ENCODE measurements around the gene TGFBR2.

Gene TGFBR2

GRCh38 chr3:30670292-30670691 lies 63.9 kb downstream of the TGFBR2 start:
- TF ChIP-seq, protein P1, sequence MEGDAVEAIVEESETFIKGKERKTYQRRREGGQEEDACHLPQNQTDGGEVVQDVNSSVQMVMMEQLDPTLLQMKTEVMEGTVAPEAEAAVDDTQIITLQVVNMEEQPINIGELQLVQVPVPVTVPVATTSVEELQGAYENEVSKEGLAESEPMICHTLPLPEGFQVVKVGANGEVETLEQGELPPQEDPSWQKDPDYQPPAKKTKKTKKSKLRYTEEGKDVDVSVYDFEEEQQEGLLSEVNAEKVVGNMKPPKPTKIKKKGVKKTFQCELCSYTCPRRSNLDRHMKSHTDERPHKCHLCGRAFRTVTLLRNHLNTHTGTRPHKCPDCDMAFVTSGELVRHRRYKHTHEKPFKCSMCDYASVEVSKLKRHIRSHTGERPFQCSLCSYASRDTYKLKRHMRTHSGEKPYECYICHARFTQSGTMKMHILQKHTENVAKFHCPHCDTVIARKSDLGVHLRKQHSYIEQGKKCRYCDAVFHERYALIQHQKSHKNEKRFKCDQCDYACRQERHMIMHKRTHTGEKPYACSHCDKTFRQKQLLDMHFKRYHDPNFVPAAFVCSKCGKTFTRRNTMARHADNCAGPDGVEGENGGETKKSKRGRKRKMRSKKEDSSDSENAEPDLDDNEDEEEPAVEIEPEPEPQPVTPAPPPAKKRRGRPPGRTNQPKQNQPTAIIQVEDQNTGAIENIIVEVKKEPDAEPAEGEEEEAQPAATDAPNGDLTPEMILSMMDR (IDR thresholded peaks at IDR 0.05; ENCODE audit: borderline replicate concordance, control extremely low read depth, extremely low read depth, insufficient read depth, missing control alignments) = no peak
- in situ Hi-C loops (cut with MboI; ENCODE audit: low sequenced_read_pairs, unreplicated experiment) = no loop called here
- no peak for DNase-seq (ENCODE audit: low spot score)

- in situ Hi-C loops (cut with MboI; ENCODE audit: low sequenced_read_pairs, unreplicated experiment) = no loop called here
- TF ChIP-seq, protein P1 (IDR thresholded peaks at IDR 0.05; ENCODE audit: borderline replicate concordance, control extremely low read depth, extremely low read depth, insufficient read depth, missing control alignments) = no peak
- DNase-seq (ENCODE audit: low spot score) = no peak
These were observed 65.3 kb downstream of the TGFBR2 start for GRCh38 chr3:30671527-30672286.

DNA sequence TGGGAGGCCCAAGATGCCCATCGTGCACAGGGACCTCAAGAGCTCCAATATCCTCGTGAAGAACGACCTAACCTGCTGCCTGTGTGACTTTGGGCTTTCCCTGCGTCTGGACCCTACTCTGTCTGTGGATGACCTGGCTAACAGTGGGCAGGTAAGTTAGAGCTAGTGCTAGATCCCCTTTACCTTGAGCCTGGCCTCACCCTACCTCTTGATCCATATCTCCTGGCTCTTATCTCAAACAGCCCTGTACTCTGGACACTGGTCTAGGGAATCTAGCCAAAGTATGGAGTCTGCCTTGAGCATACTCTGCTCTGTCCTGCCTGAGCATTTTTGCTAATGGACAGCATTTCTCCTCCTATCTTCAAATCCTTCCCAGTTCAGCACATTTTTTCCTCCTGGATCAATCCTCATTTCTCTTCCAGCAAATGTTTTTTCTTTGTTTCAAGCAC lies 65.9 kb downstream of the TGFBR2 start:
- in situ Hi-C loops (cut with MboI; ENCODE audit: low sequenced_read_pairs, unreplicated experiment) = no loop called here
- no peak for DNase-seq (ENCODE audit: low spot score)
- TF ChIP-seq, protein P1 (IDR thresholded peaks at IDR 0.05; ENCODE audit: borderline replicate concordance, control extremely low read depth, extremely low read depth, insufficient read depth, missing control alignments) = no peak

- DNase-seq (ENCODE audit: low spot score) = no peak
- TF ChIP-seq, protein P1 (IDR thresholded peaks at IDR 0.05; ENCODE audit: borderline replicate concordance, control extremely low read depth, extremely low read depth, insufficient read depth, missing control alignments) = no peak
- in situ Hi-C loops (cut with MboI; ENCODE audit: low sequenced_read_pairs, unreplicated experiment) = no loop called here
These were observed 66.6 kb downstream of the TGFBR2 start for GRCh38 chr3:30672959-30673358.

DNA sequence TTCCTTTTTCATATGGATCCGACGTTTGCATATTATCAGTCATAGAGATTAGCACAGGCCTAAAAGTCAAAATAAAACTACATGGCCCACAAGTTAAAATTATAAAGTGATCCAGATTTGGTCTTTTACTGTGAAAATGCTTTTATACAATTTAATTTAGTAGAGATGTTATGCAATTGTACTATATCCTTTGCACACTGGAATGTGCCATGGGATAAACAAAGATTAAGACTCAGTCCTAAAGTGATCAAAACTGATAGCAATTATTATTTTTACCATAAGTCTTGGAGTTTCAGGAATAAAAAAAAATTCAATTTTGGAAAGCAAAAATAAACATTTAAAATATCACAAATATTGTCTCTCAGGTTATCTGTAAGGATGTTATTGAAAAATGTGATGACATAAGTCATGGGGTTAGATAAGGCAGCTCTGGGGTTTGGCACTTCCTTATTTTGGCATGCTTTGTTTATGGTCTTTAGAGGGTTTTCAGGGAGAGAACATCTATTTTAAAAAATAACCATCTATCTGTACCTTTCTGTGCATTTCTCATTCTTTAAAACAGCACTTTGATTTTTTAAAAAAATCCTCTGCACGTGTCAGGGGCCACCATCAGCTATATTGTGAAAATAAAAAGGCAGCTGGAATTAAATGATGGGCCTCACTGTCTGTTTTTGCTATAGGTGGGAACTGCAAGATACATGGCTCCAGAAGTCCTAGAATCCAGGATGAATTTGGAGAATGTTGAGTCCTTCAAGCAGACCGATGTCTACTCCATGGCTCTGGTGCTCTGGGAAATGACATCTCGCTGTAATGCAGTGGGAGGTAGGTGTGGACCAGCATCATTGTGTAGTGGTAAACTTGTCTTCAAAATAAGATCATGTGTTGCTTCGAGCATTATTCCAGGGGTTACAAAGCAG lies 67.3 kb downstream of the TGFBR2 start:
- in situ Hi-C loops (cut with MboI; ENCODE audit: low sequenced_read_pairs, unreplicated experiment) = no loop called here
- TF ChIP-seq, protein P1 (IDR thresholded peaks at IDR 0.05; ENCODE audit: borderline replicate concordance, control extremely low read depth, extremely low read depth, insufficient read depth, missing control alignments) = no peak
- DNase-seq (ENCODE audit: low spot score) = no peak

DNA sequence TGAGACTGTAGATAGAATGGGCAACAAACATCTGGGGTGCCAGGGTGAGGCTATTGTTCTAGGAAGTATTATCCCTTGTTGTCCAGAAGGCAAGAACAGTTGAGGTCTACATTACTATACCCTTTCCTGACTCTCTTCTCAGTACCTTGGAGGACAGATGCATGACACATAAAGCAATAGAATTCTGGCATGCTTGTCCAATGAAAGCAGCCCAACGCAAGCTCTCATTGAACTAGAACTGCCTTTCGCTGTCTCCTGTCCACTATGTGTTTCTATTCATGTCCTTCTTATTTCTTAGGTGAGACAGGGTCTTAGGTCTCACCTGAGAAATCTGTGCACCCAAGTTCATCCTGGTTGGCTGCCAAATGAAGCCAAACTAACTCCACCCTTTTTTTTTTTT lies 68.6 kb downstream of the TGFBR2 start:
- in situ Hi-C loops (cut with MboI; ENCODE audit: low sequenced_read_pairs, unreplicated experiment) = loop anchor here (25.0 kb wide), 1 partner anchor 463 kb away; no protein-coding TSS in a partner anchor
- DNase-seq (ENCODE audit: low spot score) = no peak
- TF ChIP-seq, protein P1 (IDR thresholded peaks at IDR 0.05; ENCODE audit: borderline replicate concordance, control extremely low read depth, extremely low read depth, insufficient read depth, missing control alignments) = no peak

Measured in GM13976 (cell line).